Ecto neural progenitor cell (in vitro differentiated cells): ENCODE data around the gene TAF13.
"Not testable (repeated sequence)": the region's sequence is repeated elsewhere in the genome, so short reads cannot be mapped to it uniquely, and the experiment has no call there.

ENCODE experiments used
- DNase-seq: peaks from one replicate; pipeline ENCODE4 v3.0.0-alpha.2; 2018; ENCODE audit warnings: low spot score

Gene TAF13

DNA sequence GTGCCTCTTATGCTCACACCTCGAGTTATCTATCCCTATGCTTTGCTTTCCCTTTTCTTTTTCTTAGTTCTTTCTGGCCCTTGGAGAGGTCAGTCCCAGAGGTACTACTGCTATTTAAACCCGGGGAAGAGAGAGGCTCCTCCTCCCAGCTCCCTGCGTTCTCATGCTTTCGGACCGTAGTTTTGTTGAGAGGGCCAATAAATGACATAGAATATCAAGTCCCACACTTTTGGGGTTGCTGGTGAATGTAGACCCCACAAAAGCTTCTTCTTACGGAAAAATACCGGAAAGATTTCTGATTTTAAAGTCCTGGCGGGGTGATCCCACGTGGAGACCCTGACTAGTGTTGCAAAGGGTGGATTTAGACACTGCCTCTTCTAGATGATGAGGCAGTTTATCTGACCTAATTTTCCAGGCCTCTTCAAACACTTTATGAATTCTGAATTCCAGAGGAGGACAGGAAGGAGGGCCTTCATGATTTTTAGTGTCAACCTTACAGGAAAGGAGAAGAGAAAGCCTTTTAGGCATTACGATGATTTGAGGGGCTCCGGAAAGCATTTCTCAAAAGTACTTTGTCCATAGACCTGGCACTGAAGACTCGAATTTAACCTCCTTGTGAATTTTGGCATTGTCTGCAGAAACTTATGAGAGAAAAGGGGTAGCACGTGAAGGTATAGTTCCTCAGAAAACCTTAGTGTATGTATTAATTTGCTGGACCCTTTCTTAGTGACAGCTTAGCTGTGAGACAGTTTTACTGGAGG is 15.5 kb upstream of the TAF13 start:
- DNase-seq = no peak

DNA sequence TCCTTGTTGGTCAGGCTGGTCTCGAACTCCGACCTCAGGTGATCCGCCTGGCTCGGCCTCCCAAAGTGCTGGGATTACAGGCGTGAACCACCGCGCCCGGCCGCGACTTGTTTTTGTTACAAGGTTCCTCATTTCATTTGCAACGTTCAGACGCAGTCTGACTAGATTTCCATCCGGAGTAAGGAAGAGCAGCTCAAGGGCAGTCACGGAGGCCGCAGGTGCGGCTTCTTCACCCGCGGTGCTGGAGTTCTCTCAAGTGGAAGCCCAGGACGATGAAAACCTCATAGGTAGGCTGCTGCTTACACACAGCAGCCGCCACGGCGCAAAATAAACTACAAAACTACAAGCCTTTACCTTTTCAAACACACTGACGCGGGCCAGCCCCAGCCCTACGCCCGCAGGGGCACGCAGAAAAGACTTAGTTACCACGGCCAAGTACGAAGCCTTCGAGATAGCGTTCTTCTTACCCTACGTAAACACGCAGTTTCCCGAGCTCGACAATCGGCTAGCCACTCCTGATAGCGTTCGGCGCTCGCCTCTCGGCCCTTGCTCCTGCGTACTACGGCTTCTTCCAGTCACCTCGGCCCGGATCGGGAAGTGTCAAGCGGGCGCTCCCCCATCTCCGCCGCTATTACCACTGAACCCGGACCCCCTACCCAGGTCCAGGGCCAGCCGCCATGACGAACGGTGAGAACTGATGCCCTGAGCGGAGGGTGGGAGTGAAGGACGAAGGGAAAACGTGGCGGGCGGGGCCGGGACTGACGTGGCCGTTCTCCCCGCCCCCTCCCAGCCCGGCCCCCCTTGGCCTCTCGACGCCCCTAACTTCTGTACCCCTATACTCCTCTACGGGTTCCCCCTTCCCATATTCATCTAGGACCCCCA is 14.6 kb upstream of the TAF13 start, which contains the start of gene TMEM167B:
Gene TMEM167B, plus strand, starts transcription at position 569 of the 882 bp plus-strand sequence. Its CDS starts 109 bp downstream, at position 678.
- peak; percentile 91 for DNase-seq

DNA sequence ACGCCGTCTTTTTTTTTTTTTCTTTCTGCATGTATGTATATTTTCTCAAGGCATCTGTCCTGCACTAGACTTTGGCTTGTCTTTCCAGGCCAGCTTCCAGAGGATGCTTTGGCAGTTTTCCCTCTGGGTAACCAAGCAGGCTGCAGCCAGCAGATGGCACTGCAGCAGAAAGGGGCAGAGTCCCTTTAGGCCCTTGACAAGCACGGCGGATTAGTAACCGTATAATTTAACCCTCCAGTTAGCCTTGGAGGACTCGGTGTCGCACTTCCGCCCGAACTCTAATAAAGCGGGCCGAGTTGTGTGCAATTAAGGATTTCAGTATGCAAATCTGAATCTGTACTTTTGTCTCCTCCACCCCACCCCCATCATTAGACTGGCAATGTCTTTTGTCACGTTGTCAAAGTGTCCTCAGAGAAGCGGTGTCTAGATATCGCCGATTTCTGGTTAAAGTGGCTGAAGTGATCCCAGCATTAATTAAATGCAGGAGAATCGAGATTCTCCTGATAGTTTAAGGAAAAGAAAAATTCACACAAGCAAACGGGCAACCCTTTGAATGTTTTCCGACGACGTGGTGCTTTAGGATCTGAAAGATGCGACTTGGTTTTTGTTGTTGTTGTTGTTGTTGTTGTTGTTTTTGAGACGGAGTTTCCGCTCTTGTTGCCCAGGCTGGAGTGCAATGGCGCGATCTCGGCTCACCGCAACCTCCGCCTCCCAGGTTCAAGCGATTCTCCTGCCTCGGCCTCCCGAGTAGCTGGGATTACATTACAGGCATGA is 13.6 kb upstream of the TAF13 start:
- DNase-seq = peak; percentile 84

DNA sequence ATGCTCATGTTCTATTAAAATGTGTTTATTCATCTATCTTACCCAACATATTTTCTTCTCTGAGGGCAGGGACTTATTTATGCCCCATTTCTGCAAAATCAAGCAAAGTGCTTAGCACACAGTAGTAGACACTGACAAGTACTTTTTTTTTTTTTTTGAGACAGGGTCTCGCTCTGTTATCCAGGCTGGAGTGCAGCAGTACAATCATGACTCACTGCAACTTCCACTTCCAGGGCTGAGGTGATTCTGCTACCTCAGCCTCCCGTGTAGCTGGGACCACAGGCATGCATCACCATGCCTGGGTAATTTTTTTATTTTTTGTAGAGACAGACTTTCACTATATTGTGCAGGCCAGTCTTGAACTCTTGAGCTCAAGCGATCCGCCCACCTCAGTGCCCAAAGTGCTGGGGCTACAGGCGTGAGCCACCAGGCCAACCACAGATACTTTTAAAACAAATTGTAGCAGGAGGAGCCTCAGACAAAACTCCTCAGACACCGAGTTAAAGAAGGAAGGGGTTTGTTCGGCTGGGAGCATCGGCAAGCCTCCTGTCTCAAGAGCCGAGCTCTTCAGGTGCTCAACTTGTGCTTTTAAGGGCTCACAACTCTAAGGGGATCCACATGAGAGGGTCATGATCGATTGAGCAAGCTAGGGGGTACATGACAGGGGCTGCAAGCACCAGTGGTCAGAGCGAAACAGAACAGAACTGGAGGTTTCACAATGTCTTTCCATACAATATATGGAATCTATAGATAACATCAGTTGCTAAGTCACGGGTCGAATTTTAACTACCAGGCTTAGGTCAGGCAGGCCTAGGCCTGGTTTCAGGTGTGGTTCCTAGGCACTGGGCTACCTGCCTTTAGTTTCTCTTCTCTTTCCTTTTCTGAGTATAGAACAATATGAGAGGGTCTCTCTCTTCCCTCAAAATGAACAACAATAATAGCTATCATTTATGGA is 9.0 kb upstream of the TAF13 start:
- DNase-seq = no peak

DNA sequence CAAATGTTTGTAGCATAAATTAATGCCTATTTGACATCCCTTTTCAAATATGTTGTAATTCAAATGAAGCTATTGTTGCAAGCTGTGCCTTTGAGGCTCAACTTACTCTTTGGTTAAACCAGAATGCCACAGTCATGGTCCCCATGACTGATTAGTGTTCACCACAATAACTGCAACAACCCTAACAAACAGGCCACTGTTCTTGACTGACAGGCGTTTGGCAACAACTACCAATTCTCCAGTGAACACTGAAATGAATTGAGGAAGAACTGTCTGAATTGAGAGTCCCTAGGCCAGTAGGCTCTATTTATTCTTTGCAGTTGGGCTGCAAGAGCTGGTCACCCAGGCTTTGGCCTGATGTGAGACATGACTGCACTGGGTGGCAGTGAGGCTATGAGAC is 8.1 kb upstream of the TAF13 start:
- DNase-seq = no peak

DNA sequence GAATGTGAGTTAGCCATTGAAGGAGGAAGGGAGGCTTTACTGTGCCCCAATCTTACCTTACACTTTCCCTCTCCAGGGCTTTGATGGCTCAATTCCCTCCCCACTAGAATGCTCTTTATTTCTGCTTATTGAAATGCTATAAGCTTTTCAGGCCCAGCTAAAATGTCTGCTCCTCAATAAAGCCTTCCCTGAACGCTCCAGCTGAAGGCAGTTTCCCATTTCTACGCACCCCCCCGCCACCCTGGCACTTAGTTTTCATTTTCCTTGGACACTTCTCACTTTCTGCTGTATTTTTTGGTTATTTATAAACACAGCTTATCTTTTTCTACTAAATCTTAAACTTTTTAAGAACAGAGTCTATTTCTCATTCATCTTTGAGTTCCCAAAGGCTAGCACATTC is 7.7 kb upstream of the TAF13 start:
- no peak for DNase-seq

DNA sequence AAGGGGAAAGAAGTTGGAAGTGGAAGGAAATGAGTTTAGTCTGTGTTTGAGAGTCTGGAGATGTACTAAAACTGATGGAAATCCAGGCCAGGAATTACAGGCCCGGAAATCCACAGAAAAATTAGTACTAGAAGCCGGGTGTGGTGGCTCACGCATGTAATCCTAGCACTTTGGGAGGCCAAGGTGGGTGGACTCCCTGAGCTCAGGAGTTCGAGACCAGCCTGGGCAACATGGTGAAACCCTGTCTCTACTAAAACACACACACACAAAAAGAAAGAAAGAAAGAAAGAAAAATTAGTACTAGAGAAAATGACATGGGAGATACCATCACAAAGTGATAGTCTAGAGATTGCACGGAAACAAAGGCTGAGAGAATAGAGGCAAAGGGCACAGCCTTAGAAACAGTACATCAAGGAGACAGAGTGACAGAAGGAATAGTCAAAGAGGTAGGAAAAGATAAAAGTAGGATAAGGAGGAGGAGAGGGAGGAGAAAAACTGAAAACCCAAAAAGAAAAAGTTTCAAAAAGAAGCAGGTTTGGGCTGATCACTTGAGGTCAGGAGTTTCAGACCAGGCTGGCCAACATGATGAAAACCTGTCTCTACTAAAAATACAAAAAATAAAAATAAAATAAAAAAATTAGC is 4.8 kb upstream of the TAF13 start:
- no peak for DNase-seq

DNA sequence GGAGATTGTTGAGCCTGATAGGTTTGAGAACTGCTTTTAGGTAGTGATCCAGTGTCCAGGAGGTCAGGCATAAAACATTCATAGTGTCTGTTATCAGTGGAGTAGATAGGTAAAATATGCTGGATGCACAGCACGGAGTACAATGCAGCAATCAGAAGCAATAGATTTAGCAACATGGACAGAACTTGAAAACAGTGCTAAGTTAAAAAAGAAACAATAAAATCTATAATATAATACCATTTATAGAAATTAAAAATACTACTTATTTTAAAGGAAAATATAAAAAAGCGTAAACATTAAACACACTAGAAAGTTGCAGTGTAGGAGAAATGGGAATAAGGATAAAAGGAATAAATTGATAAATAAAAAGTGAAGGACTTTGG is 3.4 kb upstream of the TAF13 start:
- no peak for DNase-seq

DNA sequence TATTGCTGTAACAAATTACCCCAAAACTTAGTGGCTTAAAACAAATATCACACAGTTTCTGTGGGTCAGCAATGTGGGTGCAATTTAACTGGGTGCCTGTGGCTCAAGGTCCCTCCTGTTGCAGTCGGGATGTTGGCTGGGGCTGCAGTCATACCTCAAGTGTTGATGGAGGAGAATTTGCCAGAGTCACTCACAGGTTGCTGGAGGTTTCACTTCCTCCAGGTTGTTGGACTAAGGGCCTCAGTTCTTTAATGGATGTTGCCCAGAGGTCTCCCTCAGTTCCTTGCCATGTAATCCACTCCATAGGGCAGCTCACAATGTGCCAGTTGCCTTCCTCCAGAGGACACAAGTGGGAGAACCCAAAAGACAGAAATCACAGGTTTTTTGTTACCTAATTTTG is 2.5 kb upstream of the TAF13 start:
- no peak for DNase-seq

DNA sequence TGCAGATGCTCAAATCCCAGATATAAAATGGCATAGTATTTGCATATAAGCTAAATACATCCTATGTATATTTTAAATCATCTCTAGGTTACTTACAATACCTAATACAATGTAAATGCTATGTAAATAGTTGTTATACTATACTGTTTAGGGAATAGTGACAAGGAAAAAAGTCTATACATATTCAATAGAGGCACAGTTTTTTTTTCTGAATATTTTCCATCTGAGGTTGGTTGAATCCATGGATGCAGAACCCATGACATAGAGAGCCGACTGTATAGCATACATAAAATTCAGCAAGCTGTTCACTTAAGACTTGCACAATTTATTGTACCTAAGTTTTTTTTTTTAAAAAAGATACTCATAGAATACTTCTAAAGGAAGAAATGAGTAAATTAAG is 6.5 kb downstream of the TAF13 start:
- no peak for DNase-seq

DNA sequence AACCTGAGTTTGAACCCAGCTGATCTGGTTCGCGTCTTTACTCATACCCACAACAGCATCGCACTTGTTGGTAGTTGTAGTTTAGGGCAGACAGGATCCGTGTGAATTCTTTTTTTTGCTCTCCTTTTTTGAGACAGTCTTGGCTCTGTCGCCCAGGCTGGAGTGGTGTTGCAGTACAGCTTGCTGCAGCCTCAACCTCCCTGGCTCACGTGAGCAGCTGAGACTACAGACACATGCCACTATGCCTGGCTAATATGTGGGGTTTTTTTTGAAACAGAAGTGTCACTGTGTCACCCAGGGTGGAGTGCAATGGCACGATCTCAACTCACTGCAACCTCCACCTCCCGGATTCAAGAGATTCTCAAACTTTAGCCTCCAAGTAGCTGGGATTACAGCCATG is 7.9 kb downstream of the TAF13 start:
- DNase-seq = no peak

DNA sequence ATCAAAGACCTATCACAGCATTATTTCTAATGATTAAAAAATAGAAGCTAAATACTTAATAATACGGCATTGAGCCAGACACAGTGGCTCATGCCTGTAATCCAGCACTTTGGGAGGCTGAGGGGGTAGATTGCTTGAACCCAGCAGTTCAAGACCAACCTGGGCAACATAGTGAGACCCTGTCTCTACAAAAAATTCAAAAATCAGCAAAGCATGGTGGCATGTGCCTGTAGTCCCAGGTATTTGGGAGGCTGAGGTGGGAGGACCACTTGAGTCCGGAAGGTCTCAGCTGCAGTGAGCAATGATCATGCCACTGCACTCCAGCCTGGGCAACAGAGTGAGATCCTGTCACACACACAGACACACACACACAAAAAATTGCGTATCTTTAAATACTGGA is 10.7 kb downstream of the TAF13 start:
- no peak for DNase-seq

DNA sequence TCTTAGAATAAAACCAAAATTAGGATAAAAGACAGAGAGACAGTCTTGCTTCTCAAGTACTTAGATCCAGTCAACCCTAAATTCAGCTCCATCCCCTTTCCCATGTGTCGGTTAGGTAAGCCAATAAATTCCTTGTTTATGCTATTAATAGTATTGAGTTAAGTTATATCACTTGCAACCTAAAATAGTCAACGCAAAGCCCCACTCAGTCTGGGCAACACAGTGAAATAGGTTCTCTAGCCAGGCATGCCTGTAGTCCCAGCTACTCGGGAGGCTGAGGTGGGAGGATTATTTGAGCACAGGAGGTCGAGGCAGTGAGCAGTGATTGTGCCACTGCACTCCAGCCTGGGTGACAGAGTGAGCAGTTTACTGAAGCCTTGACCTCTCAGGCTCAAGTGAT is 14.6 kb downstream of the TAF13 start:
- DNase-seq = no peak

DNA sequence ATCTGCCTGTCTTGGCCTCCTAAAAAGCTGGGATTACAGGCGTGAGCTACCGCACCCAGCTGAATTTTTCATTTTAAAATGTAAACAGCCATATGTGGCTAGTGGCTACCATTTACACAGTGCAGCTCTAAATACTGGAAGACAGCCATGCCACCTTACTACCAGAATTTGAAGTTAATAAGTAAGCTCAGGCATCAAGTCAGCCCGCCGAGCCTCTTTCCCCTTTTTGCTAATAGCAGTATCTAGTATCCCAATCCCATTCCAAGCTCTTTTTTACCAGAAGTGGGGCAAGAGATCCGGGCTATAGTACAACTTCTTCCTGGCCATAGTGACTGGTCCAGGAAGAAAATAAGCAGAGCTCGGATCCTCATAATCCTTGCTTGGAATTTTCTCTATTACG is 15.1 kb downstream of the TAF13 start:
- no peak for DNase-seq

DNA sequence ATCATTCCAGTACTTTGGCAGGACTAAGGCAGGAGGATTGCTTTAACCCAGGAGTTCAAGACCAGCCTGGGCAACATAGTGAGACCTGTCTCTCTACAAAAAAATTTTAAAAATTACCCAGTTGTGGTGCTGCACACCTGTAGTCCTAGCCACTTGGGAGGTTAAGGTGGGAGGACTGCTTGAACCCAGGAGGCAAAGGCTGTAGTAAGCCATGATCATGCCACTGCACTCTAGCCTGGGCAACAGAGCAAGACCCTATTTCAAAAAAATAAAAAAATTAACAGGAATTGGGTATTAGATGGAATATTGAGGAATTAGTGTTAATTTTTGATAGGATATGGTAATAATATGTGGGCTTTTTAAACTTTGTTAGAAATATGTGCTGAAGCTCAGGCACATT is 16.8 kb downstream of the TAF13 start:
- DNase-seq = no peak

DNA sequence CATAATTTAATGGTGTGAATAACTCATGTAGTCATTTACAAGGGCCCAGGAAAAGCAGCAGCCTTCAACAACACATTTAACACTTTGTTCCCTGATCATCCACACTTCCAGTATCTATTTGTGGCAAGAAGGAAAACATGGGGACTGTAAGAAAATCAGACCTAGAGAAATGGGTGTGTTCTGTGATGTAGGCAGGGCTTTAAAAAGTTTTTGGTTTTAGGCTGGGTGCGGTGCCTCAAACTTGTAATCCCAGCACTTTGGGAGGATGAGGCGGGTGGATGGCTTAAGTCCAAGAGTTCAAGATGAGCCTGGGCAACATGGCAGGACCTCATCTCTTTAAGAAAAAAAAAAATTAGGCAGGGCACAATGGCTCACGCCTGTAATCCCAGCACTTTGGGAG is 19.7 kb downstream of the TAF13 start:
- no peak for DNase-seq

DNA sequence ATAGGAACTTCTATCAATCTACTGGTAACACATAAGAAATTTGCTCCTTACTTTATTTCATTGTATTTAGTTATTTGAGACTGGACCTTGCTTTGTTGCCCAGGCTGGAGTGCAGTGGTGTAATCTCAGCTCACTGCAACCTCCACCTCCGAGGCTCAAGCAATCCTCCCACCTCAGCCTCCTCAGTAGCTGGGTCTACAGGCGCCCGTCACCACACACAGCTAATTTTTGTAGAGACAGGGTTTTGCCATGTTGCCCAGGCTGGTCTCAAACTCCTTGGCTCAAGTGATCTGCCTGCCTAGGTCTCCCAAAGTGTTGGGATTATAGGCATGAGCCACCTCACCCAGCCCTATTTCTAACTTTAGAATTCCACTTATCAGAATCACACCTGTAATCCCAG is 23.7 kb downstream of the TAF13 start:
- DNase-seq = not testable (repeated sequence)

DNA sequence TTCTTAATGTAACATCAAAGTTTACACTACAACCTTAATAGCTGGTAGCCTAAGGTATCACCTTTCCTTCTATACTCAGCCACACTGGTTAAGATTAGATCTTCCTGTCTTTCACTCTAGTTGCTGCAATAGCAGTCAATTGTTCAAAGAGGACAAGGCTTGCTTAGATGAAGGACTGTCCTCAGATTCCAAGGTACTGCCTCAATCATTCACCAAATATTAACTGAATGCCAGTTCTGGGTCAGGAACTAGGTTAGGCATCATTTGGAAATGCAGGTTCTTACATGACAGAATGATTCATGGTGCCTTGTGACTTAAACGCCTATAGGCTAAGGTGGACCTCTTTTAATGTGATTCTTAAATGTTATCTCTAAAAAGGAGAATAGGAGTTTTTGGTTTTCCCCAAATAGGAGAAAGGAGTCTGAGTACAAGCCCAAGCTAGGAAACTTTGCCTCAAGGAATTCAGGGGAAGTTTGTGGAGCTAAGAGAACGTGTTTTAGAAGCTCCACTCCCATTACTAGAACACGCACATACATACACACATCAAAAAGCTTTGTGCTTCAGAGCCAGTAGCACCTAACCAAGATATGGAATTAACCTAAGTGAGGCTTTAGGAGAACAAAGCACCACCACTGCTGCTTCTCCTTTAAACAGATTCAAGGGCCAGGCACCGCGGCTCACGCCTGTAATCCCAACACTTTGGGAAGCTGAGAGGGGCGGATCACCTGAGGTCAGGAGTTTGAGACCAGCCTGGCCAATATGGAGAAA is 25.4 kb downstream of the TAF13 start:
- DNase-seq = no peak

DNA sequence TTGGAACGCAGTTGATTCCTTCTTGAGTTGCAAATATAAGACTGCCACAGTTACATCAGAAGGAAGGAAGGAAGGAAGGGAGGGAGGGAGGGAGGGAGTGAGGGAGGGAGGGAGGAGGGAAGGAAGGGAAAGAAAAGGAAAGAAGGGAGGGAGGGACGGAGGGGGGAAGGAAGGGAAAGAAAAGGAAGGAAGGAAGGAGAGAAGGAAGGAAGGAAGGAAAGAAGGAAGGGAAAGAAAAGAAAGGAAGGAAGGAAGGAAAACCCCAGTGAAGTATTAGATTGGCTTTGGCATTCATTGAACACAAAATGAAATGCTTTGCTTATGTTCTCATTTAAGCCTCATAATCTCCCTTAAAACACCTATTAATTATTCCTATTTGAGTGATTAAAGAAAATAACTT is 27.5 kb downstream of the TAF13 start:
- no peak for DNase-seq

DNA sequence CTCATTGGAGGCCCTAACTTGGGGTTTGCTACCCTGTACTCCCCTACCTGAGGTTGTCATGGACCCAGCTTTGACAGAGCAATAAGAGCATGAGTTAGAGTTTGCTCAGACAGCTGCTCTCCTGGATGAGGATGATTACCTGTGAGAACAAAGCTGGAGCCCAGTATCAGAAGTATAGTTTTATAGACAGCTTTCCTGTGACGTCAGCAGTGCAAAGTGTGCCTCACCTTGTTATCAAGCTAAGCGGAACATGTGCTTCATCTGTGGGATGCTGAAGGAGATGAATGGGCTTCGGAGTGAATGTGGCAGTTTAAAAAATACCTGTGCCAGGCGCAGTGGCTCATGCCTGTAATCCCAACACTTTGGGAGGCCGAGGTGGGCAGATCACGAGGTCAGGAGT is 28.5 kb downstream of the TAF13 start:
- no peak for DNase-seq
